Suppressor macrophage (primary cell): ENCODE measurements around the gene PGPEP1.
"Not testable (repeated sequence)": the region's sequence is repeated elsewhere in the genome, so short reads cannot be mapped to it uniquely, and the experiment has no call there.

Experiments
- DNase-seq, 4 experiments: peaks; one replicate each; pipeline ENCODE4 v3.0.0-alpha.2; 2020 to 2022

The PGPEP1 gene

GRCh38 chr19:18364826-18365528 lies 24.6 kb downstream of the PGPEP1 start:
- DNase-seq = peak; percentile 86 to 94 (median 90)

DNA sequence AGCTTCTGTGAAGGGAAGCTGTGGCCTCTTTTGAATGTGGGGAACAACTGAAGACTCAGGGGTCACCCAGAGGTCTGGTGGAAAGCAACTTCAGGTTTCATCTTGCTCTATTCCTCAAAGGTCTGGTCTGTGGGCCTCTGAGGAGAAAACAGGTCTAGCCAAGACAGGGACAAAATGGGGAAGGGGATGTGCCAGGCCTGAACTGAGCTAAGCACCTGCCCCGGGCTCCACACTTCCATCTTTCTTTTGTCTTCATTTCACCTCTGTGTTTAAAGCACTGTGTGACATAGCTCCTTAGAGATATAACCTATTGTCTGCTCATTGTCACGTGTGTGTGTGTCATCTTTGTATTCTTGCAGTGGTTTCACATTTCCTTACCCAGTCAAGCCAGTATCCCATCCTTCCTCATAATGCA lies 25.6 kb downstream of the PGPEP1 start:
- DNase-seq = peak; percentile 55 to 85 (median 76)

DNA sequence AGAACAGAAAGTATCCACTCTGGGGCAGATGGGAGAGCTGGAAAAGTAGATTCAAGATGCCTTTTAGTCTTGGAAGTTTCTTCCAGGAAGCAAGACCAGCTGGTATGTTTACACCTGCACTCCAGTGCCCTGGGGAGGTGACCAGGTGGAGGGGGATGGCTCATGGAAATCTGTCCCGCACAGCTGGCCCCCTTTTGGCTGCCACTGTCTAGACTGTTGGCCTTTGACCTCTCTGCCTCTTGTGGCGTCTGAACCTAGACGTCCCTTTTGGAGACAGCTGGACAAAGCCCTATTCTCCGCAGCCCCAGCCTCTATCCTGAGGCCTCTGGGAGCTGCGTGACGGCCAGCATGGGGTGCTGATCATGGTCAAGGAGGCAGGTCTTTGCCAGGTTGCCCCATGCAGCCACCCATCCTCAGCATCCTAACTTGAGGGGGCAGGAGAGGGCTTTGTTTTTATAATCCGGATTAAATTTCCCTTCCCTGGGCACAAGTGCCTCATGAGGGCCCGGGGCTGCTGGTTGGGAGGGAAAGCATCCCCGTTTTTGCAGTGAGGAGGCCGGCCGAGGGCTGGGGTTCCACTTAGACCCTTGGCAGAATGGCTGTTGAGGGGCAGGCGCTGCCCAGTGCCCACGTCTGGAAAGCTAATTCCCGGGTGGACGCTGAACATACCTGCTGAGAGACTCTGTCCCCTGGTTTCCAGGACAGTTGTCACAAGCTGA lies 28.3 kb downstream of the PGPEP1 start:
- DNase-seq = no peak

DNA sequence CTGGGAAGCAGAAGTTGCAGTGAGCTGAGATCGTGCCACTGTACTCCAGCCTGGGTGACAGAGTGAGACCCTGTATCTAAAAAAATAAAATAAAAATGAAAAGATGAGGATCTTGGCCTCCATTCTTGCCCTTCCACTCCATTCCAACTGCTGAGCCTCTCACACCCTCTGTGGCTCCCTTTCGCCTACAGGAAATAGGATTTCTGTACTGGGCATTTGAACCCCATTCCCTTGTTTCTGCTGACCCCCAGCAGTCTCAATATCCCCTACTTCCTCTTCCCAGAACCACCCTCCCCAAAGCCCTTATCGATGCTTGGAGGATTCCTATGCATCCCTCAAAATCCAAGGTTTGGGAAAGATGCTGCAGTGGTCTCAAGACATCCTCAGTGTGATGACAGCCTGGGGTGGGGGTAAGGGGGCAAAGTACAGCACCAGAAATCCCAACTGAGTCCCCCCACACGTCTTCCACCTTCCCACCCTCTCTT lies 33.1 kb downstream of the PGPEP1 start:
- peak in 1 of 4 experiments; percentile 22 for DNase-seq

- DNase-seq = peak; percentile 98 to 100 (median 99)
These were observed 33.7 kb downstream of the PGPEP1 start for GRCh38 chr19:18373892-18374629.

DNA sequence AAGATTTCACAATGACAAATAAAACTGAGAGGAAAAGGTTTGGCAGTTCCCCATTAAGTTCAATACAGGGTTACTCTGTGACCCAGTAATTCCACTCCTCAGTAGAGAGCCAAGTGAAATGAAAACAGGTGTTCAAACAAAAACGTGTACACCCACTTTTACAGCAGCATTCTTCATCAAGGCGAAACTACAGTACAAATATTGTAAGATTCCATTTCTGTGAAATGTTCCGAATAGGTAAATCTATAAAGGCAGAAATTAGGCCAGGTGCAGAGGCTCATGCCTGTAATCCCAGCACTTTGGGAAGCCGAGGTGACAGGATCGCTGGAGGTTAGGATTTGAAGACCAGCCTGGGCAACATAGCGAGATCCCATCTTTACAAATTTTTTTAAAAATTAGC lies 36.6 kb downstream of the PGPEP1 start:
- peak in 1 of 4 experiments; percentile 0 for DNase-seq

- DNase-seq = peak; percentile 84 to 90 (median 90)
These were observed 39.7 kb downstream of the PGPEP1 start for GRCh38 chr19:18379803-18380747.

- DNase-seq = no peak
These were observed 40.4 kb downstream of the PGPEP1 start for GRCh38 chr19:18380843-18381242.

GRCh38 chr19:18383622-18384021 lies 43.2 kb downstream of the PGPEP1 start:
- DNase-seq = not testable (repeated sequence)

- DNase-seq = no peak
These were observed 44.4 kb downstream of the PGPEP1 start for GRCh38 chr19:18384775-18385174.

GRCh38 chr19:18385359-18385674 lies 44.9 kb downstream of the PGPEP1 start:
- no peak for DNase-seq

- DNase-seq = peak; percentile 89 to 93 (median 90)
These were observed 45.5 kb downstream of the PGPEP1 start, which contains the start of gene GDF15 for GRCh38 chr19:18385675-18386542. GDF15 (plus strand) TSS chr19:18386158; CDS start chr19:18386190, 32 bp downstream.

DNA sequence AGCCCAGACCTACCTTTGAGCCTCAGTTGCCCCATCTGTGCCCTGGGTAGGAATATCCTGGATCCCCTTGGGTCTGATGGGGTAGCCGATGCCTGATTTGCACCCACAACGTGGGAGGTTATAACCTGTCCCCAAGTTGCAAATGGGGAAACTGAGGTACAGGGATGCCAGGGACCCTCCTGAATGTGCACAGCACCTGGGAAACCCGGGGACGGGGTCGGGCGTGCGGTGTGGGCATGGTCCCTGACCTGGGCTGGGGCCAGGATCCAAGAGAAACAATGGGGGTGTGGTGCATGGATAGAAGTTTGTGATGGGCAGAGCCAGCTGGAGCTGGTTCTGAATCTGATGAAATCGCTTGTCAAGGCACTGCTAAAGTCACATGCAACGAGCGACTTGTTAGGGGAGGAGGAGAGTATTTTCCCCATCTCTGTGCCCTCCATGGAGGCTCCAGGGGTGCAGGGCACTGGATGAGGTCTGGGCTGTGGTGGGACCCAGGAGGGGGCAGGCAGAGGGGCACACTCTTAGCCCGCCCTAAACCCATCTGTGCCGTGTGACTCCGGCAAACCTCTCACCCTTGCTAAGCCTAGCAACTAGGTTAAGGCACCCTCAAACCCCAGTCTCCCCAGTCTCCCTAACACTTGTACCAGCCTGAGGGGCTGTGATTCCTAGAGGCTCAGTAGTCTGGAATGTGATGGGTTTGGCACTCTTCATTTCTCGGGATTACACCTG lies 46.3 kb downstream of the PGPEP1 start:
- DNase-seq = peak; percentile 26 to 51 (median 48)

GRCh38 chr19:18388100-18388959 lies 47.9 kb downstream of the PGPEP1 start:
- DNase-seq = peak; percentile 94 to 96 (median 94)

DNA sequence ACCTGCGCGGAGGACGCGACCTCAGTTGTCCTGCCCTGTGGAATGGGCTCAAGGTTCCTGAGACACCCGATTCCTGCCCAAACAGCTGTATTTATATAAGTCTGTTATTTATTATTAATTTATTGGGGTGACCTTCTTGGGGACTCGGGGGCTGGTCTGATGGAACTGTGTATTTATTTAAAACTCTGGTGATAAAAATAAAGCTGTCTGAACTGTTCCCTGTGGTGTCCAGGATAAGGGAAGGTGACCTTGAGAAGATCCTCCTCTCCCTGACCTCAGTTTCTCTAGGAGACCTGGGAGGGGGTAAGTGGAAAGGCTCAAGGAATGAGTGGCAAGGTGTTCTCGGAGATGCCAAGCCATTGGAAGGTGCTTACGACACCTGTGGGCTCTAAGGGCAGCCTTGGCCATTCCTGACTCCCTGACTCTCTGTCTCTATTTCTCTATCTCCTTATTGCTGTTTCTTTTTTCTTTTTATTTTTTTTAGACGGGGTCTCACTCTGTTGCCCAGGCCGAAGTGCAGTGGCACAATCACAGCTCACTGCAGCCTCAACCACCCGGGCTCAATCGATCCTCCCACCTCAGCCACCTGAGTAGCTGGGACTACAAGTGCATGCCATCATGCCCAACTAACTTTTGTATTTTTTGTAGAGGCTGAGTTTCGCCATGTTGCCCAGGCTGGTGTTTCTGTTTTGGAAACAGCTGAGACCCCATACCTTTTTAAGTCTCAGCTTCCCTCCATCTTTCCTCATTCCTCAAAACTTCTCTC lies 48.7 kb downstream of the PGPEP1 start:
- DNase-seq = no peak

GRCh38 chr19:18389726-18390064 lies 49.3 kb downstream of the PGPEP1 start:
- DNase-seq = no peak

- DNase-seq = peak in 1 of 4 experiments; percentile 21
These were observed 49.9 kb downstream of the PGPEP1 start for GRCh38 chr19:18390065-18390907.
